Keratinocyte (primary cell): ENCODE results near the gene PLPP4. TPM values are rescaled to one million over a fixed set of nuclear protein-coding genes. Genes with fewer than 3 reads are reported as not detected.

Experiments
- DNase-seq: peaks from one replicate; pipeline ENCODE4 v3.0.0-alpha.2; 2011; ENCODE audit warnings: low read depth, missing footprints, low spot score
- FAIRE-seq: peaks from 2 replicates; lab custom pipeline; 2011; peaks lifted over from hg19 to GRCh38; lab: Jason Lieb, UNC
- H2AFZ ChIP-seq: 2 replicates; pipeline ENCODE4 v1.6.0; 2012; ENCODE audit warnings: low read length, control low read depth, inconsistent platforms; ENCODE audit not compliant: control insufficient read depth
- H3K27ac ChIP-seq: 2 replicates; pipeline ENCODE4 v1.5.1; 2011; ENCODE audit warnings: low read length; ENCODE audit not compliant: control insufficient read depth, insufficient read depth
- H3K27me3 ChIP-seq: 3 replicates; pipeline ENCODE4 v1.6.0; 2011; ENCODE audit warnings: low read length; ENCODE audit not compliant: control insufficient read depth, insufficient read depth; ENCODE audit errors: extremely low read depth
- H3K36me3 ChIP-seq, 2 experiments: 2 replicates in 1 of 2; 3 replicates in 1 of 2; pipeline ENCODE4 v1.5.1; 2011; ENCODE audit warnings: low read length in 2 of 2, mild to moderate bottlenecking in 1 of 2; ENCODE audit not compliant: control insufficient read depth in 2 of 2, insufficient read depth in 2 of 2; ENCODE audit errors: extremely low read depth in 1 of 2
- H3K4me1 ChIP-seq: 3 replicates; pipeline ENCODE4 v1.5.1; 2011; ENCODE audit warnings: low read length; ENCODE audit not compliant: control insufficient read depth, insufficient read depth; ENCODE audit errors: extremely low read depth
- H3K4me2 ChIP-seq: 3 replicates; pipeline ENCODE4 v1.6.0; 2011; ENCODE audit warnings: low read depth, low read length; ENCODE audit not compliant: control insufficient read depth, insufficient read depth; ENCODE audit errors: extremely low read depth
- H3K4me3 ChIP-seq, 3 experiments: fragments of 200-600 bp in 1 of 3; sonication (generic) in 1 of 3; 2 replicates in 2 of 3; 3 replicates in 1 of 3; pipeline ENCODE4 v1.5.1; 2011 to 2016; ENCODE audit warnings: low read length in 3 of 3, mild to moderate bottlenecking in 3 of 3, control low read depth in 2 of 3, inconsistent platforms in 1 of 3, low read depth in 1 of 3, mixed read lengths in 1 of 3, mixed run types in 1 of 3, moderate library complexity in 1 of 3; ENCODE audit not compliant: control insufficient read depth in 2 of 3, insufficient read depth in 2 of 3; ENCODE audit errors: extremely low read depth in 1 of 3
- H3K79me2 ChIP-seq: 2 replicates; pipeline ENCODE4 v1.6.0; 2012; ENCODE audit warnings: low read length; ENCODE audit not compliant: control insufficient read depth, insufficient read depth
- H3K9ac ChIP-seq: 3 replicates; pipeline ENCODE4 v1.6.0; 2011; ENCODE audit warnings: low read length; ENCODE audit not compliant: control insufficient read depth, insufficient read depth; ENCODE audit errors: extremely low read depth
- H3K9me1 ChIP-seq: 3 replicates; pipeline ENCODE4 v1.6.0; 2011; ENCODE audit warnings: low read length; ENCODE audit not compliant: control insufficient read depth, insufficient read depth; ENCODE audit errors: extremely low read depth
- H3K9me3 ChIP-seq: 2 replicates; pipeline ENCODE4 v1.5.1; 2012; ENCODE audit warnings: low read depth, low read length; ENCODE audit not compliant: control insufficient read depth
- H4K20me1 ChIP-seq: 3 replicates; pipeline ENCODE4 v1.6.0; 2011; ENCODE audit warnings: low read length; ENCODE audit not compliant: control insufficient read depth, insufficient read depth; ENCODE audit errors: extremely low read depth
- EZH2 ChIP-seq: IDR thresholded peaks from one replicate; pipeline ENCODE4 v1.6.1; 2012; ENCODE audit warnings: inconsistent platforms, mild to moderate bottlenecking, low read length, moderate library complexity
- dilution Hi-C: fragments of 300-500 bp; cut with MboI; formaldehyde crosslinking; loops from one replicate; pipeline ENCODE4 v1.7.0; 2020; ENCODE audit warnings: low sequenced_read_pairs; ENCODE audit not compliant: extremely low pct_ligation_motif_present
- polyA plus RNA-seq, 5 experiments: library from polyadenylated mRNA; depleted of rRNA in 3 of 5; stranded (reverse) in 3 of 5; stranded (forward) in 1 of 5; unstranded in 1 of 5; fragments of >200 nt; gene quantifications; 1 replicate in 1 of 5; 2 replicates in 3 of 5; 3 replicates in 1 of 5; pipeline versions ENCODE4 v1.2.1 to v1.2.3, GENCODE V29; 2011 to 2012; ENCODE audit warnings: missing spikeins in 2 of 5, low read depth in 1 of 5, low replicate concordance in 1 of 5
- TF ChIP-seq, protein P1 (sequence below), 3 experiments: IDR thresholded peaks in 1 of 3; conservative IDR thresholded peaks in 1 of 3; optimal IDR thresholded peaks in 1 of 3; 2 replicates in 2 of 3; 3 replicates in 1 of 3; pipeline versions ENCODE3 to v1.5.1; 2011; ENCODE audit warnings: low read length in 3 of 3, mild to moderate bottlenecking in 3 of 3, moderate library complexity in 2 of 3, control low read depth in 1 of 3, inconsistent platforms in 1 of 3; ENCODE audit not compliant: insufficient read depth in 2 of 3; ENCODE audit errors: extremely low read depth in 1 of 3

PLPP4 gene
- polyA plus RNA-seq, 1 donor (not counting 4 experiments of a cell fraction or from before 2014, with no cell fraction given), result 0.76 TPM

DNA sequence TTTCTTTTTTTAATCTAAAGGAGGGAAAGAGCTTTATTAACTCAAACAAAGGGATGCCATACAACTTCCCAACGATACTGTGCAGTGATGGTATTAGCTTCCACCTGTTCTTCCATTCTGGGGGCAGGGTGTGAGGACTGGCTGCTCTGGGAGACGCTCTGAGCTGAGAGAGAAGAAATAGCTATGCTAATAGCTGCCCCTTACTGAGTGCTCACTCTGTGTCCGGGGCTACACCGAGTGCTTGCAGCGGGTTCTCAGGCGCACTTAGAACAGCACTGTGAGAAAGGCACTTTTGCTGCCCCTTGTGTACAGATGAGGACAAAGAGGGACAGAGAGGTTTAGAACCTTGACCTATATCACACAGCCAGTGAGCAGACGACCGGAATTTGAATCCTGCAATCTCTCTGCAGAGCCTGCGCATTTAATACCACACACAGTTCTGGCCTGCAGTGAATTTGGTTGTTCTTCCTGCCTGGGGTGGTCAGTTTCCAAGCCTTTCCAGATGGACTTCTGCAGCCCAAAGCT lies 142.2 kb downstream of the PLPP4 start:
- no peak for TF ChIP-seq EZH2
- TF ChIP-seq, protein P1, sequence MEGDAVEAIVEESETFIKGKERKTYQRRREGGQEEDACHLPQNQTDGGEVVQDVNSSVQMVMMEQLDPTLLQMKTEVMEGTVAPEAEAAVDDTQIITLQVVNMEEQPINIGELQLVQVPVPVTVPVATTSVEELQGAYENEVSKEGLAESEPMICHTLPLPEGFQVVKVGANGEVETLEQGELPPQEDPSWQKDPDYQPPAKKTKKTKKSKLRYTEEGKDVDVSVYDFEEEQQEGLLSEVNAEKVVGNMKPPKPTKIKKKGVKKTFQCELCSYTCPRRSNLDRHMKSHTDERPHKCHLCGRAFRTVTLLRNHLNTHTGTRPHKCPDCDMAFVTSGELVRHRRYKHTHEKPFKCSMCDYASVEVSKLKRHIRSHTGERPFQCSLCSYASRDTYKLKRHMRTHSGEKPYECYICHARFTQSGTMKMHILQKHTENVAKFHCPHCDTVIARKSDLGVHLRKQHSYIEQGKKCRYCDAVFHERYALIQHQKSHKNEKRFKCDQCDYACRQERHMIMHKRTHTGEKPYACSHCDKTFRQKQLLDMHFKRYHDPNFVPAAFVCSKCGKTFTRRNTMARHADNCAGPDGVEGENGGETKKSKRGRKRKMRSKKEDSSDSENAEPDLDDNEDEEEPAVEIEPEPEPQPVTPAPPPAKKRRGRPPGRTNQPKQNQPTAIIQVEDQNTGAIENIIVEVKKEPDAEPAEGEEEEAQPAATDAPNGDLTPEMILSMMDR (optimal IDR thresholded peaks at IDR 0.05 in 1 of 3, IDR thresholded peaks at IDR 0.05 in 1 of 3, conservative IDR thresholded peaks at IDR 0.05 in 1 of 3; ENCODE audit: extremely low read depth in 1 of 3, insufficient read depth in 2 of 3, low read length in 3 of 3), result no peak
- DNase-seq (no peak), FAIRE-seq (no peak)
- H3K79me2 ChIP-seq, result no peaks in the 10 kb centered on the region
- H3K27ac ChIP-seq, result no peak overlapping the region
- no peak overlapping the region for H2AFZ ChIP-seq
- H3K4me3 ChIP-seq, result no peak overlapping the region
- no peak overlapping the region for H3K4me2 ChIP-seq
- no peaks in the 10 kb centered on the region for H3K36me3 ChIP-seq
- H3K9me1 ChIP-seq, result no peaks in the 10 kb centered on the region
- no peaks in the 10 kb centered on the region for H4K20me1 ChIP-seq
- H3K4me1 ChIP-seq, result peaks cover 6% of the 10 kb centered on the region
- no peaks in the 10 kb centered on the region for H3K9me3 ChIP-seq
- no peak overlapping the region for H3K9ac ChIP-seq
- dilution Hi-C loops, result no loop called here
- H3K27me3 ChIP-seq, result no peaks in the 10 kb centered on the region

DNA sequence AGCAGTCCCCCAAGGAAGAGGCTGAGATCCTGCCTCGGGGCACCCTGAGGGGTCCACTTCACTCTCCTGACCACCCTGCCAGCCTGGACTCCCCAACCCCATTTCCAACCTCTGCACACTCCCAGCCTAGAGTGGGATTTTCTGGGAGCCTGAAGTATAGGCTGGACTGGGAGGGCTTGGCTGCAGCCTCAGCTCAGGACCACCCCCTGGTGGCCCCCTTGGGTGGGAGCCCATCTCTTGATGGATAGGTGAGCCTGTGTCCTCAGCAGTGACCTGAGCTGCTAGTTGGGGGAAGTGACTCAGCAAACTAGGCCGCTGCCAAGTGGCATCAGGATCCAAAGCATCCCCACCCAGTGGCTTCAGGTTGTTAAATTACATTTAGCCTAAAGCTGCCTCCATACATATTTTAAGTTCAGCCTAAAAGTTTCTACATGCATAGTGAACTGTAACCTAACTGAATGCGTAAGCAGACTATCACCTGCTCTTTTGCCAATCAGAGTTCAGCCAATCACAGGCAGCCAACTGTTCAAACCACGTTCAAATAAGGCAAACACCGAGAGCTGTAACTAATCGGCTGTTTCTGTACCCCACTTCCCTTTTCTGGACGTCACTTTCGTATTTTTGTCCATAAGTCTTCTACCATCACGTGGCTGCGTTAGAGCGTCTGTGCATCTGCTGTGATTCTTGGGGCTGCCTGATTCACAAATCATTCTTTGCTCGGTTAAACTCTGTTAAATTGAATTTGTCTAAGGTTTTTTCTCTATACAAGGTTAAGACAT lies 144.0 kb downstream of the PLPP4 start:
- Histone ChIP-seq H3K4me1 (peaks cover 6% of the 10 kb centered on the region), H3K27ac (no peak overlapping the region), H3K9ac (no peak overlapping the region), H4K20me1 (no peaks in the 10 kb centered on the region), H3K79me2 (no peaks in the 10 kb centered on the region), H3K27me3 (no peaks in the 10 kb centered on the region), H3K4me2 (no peak overlapping the region), H3K36me3 (no peaks in the 10 kb centered on the region), H3K9me1 (no peaks in the 10 kb centered on the region), H3K4me3 (no peak overlapping the region), H3K9me3 (no peaks in the 10 kb centered on the region), H2AFZ (no peak overlapping the region)
- FAIRE-seq (peak; percentile 59), DNase-seq (no peak)
- dilution Hi-C loops, result no loop called here
- TF ChIP-seq, protein P1 (optimal IDR thresholded peaks at IDR 0.05 in 1 of 3, IDR thresholded peaks at IDR 0.05 in 1 of 3, conservative IDR thresholded peaks at IDR 0.05 in 1 of 3; ENCODE audit: extremely low read depth in 1 of 3, insufficient read depth in 2 of 3, low read length in 3 of 3), result peak; percentile 28 to 51 (median 41)
- TF ChIP-seq EZH2, result no peak
